ENCODE measurements around the gene PUM1. TPM values are rescaled to one million over a fixed set of nuclear protein-coding genes. Genes with fewer than 3 reads are reported as not detected.

PUM1 gene
- total and polyA plus RNA-seq, 4 donors, result 18.1 to 49.2 (median 30.2) TPM

- H3K4me1 ChIP-seq (ENCODE audit: control insufficient read depth in 4 of 4, insufficient read depth in 4 of 4, low read length in 3 of 4), result peaks cover 0 to 10% (median 3%) of the 10 kb centered on the region in 4 donors
- no peak overlapping the region for H3K27ac ChIP-seq (ENCODE audit: low read depth in 1 of 2, low read length in 2 of 2)
- H3K9me3 ChIP-seq (ENCODE audit: control insufficient read depth in 4 of 4, low read length in 3 of 4), result no peaks in the 10 kb centered on the region
- no peak for TF ChIP-seq NR2F2 (IDR thresholded peaks at IDR 0.05)
- no peak for TF ChIP-seq GABPA (IDR thresholded peaks at IDR 0.05 in 1 of 2, conservative IDR thresholded peaks at IDR 0.05 in 1 of 2)
- TF ChIP-seq, protein P1, sequence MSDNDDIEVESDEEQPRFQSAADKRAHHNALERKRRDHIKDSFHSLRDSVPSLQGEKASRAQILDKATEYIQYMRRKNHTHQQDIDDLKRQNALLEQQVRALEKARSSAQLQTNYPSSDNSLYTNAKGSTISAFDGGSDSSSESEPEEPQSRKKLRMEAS (IDR thresholded peaks at IDR 0.05), result no peak
- no peak for TF ChIP-seq RXRA (IDR thresholded peaks at IDR 0.05)
- no peak for TF ChIP-seq HNF4A (conservative IDR thresholded peaks at IDR 0.05)
- TF ChIP-seq EGR1 (IDR thresholded peaks at IDR 0.05; ENCODE audit: low read depth in 2 of 2), result no peak
- TF ChIP-seq REST (IDR thresholded peaks at IDR 0.05), result no peak
- TF ChIP-seq FOXA2 (IDR thresholded peaks at IDR 0.05), result no peak
- no peak for TF ChIP-seq YY1 (IDR thresholded peaks at IDR 0.05)
- no peak for TF ChIP-seq TAF1 (conservative IDR thresholded peaks at IDR 0.05)
- no peak for TF ChIP-seq JUND (IDR thresholded peaks at IDR 0.05)
- TF ChIP-seq, protein P2, sequence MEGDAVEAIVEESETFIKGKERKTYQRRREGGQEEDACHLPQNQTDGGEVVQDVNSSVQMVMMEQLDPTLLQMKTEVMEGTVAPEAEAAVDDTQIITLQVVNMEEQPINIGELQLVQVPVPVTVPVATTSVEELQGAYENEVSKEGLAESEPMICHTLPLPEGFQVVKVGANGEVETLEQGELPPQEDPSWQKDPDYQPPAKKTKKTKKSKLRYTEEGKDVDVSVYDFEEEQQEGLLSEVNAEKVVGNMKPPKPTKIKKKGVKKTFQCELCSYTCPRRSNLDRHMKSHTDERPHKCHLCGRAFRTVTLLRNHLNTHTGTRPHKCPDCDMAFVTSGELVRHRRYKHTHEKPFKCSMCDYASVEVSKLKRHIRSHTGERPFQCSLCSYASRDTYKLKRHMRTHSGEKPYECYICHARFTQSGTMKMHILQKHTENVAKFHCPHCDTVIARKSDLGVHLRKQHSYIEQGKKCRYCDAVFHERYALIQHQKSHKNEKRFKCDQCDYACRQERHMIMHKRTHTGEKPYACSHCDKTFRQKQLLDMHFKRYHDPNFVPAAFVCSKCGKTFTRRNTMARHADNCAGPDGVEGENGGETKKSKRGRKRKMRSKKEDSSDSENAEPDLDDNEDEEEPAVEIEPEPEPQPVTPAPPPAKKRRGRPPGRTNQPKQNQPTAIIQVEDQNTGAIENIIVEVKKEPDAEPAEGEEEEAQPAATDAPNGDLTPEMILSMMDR (IDR thresholded peaks at IDR 0.05; ENCODE audit: low read depth, low read length, missing input control), result no peak
- TF ChIP-seq FOXA1 (IDR thresholded peaks at IDR 0.05), result no peak
- 26% methylated on average over 47 of the region's 47 CpGs for whole genome bisulfite sequencing
- H3K27me3 ChIP-seq (ENCODE audit: control insufficient read depth in 4 of 4, insufficient read depth in 4 of 4, low read length in 3 of 4), result no peaks in the 10 kb centered on the region
- H3K36me3 ChIP-seq (ENCODE audit: control insufficient read depth in 4 of 4, insufficient read depth in 3 of 4, low read depth in 1 of 4, low read length in 3 of 4), result no peaks in the 10 kb centered on the region
- no peak overlapping the region for H3K9ac ChIP-seq (ENCODE audit: low read depth in 1 of 2, low read length in 2 of 2)
- H3K4me3 ChIP-seq (ENCODE audit: low read depth in 1 of 3, low read length in 3 of 3), result peak overlapping the region in 1 of 3 donors; percentile 66
- DNase-seq (ENCODE audit: low spot score), result no peak
These were observed 157.8 kb downstream of the PUM1 start for GRCh38 chr1:30907481-30908315.

DNA sequence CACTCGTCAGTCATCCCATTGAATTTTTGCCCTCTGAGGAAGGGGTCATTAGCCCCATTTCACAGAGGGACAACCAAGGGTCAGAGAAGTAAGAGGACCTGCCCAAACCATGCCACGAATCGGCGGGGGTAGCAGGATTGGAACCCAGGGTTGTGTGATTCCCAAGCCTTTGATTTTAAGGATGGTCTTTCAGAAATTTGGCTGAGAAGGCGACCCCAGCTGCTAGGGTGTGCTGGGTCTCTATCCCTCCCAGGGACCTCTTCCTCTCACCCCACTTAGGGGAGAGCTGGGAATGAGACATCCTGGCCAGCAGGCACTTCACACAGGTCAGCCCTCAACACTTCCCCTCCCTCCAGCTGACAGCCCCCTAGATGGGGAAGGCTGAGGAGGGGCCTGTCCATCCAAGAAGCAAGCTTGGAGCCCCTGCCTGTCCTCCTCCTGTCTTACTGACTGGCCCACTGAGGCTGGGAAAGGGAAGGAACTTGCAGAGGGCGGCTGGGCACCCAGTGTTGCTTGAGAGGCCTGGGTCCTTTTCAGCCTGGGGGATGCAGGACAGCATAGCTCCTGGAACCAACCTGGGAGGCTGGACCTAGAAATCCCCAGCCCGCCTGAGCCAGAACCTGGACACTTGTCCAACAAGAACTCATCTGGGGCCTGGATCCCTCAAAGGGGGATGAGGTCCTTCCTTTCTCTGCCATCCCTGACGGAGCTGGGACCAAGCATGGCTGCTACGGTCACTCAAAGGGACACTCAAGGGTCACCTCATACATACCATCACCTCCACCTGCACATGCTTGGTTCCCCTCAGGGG lies 158.7 kb downstream of the PUM1 start:
- H3K9ac ChIP-seq (ENCODE audit: low read depth in 1 of 2, low read length in 2 of 2), result no peak overlapping the region
- no peaks in the 10 kb centered on the region for H3K27me3 ChIP-seq (ENCODE audit: control insufficient read depth in 4 of 4, insufficient read depth in 4 of 4, low read length in 3 of 4)
- H3K4me3 ChIP-seq (ENCODE audit: low read depth in 1 of 3, low read length in 3 of 3), result peak overlapping the region in 1 of 3 donors; percentile 66
- WGBS, result 91% methylated on average over 9 of the region's 9 CpGs
- H3K4me1 ChIP-seq (ENCODE audit: control insufficient read depth in 4 of 4, insufficient read depth in 4 of 4, low read length in 3 of 4), result peaks cover 0 to 16% (median 3%) of the 10 kb centered on the region in 4 donors
- H3K36me3 ChIP-seq (ENCODE audit: control insufficient read depth in 4 of 4, insufficient read depth in 3 of 4, low read depth in 1 of 4, low read length in 3 of 4), result no peaks in the 10 kb centered on the region
- H3K9me3 ChIP-seq (ENCODE audit: control insufficient read depth in 4 of 4, low read length in 3 of 4), result no peaks in the 10 kb centered on the region
- peak overlapping the region in 1 of 2 donors; percentile 23 for H3K27ac ChIP-seq (ENCODE audit: low read depth in 1 of 2, low read length in 2 of 2)
- no peak for TF ChIP-seq RXRA (IDR thresholded peaks at IDR 0.05)
- TF ChIP-seq YY1 (IDR thresholded peaks at IDR 0.05), result no peak
- no peak for TF ChIP-seq EGR1 (IDR thresholded peaks at IDR 0.05; ENCODE audit: low read depth in 2 of 2)
- TF ChIP-seq GABPA (IDR thresholded peaks at IDR 0.05 in 1 of 2, conservative IDR thresholded peaks at IDR 0.05 in 1 of 2), result no peak
- TF ChIP-seq, protein P1 (IDR thresholded peaks at IDR 0.05), result no peak
- TF ChIP-seq, protein P3, sequence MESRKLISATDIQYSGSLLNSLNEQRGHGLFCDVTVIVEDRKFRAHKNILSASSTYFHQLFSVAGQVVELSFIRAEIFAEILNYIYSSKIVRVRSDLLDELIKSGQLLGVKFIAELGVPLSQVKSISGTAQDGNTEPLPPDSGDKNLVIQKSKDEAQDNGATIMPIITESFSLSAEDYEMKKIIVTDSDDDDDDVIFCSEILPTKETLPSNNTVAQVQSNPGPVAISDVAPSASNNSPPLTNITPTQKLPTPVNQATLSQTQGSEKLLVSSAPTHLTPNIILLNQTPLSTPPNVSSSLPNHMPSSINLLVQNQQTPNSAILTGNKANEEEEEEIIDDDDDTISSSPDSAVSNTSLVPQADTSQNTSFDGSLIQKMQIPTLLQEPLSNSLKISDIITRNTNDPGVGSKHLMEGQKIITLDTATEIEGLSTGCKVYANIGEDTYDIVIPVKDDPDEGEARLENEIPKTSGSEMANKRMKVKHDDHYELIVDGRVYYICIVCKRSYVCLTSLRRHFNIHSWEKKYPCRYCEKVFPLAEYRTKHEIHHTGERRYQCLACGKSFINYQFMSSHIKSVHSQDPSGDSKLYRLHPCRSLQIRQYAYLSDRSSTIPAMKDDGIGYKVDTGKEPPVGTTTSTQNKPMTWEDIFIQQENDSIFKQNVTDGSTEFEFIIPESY (IDR thresholded peaks at IDR 0.05), result no peak
- no peak for TF ChIP-seq HNF4G (IDR thresholded peaks at IDR 0.05)
- TF ChIP-seq SP1 (IDR thresholded peaks at IDR 0.05), result no peak
- no peak for TF ChIP-seq REST (IDR thresholded peaks at IDR 0.05)
- no peak for DNase-seq (ENCODE audit: low spot score)
